ENCODE results near the gene FGD5.

FGD5 gene

GRCh38 chr3:14845826-14846225 lies 27.1 kb downstream of the FGD5 start:
- TF ChIP-seq CTCF (IDR thresholded peaks at IDR 0.05; ENCODE audit: low read depth, low read length): no peak
- DNase-seq (ENCODE audit: low read depth, low spot score): no peak
- no peak overlapping the region for H3K4me3 ChIP-seq (ENCODE audit: low read depth, low read length)
- in situ Hi-C loops (cut with HindIII; ENCODE audit: low sequenced_read_pairs): no loop called here

GRCh38 chr3:14846226-14846880 lies 27.6 kb downstream of the FGD5 start:
- DNase-seq (ENCODE audit: low read depth, low spot score): no peak
- in situ Hi-C loops (cut with HindIII; ENCODE audit: low sequenced_read_pairs): no loop called here
- no peak for TF ChIP-seq CTCF (IDR thresholded peaks at IDR 0.05; ENCODE audit: low read depth, low read length)
- H3K4me3 ChIP-seq (ENCODE audit: low read depth, low read length): no peak overlapping the region

- no peak overlapping the region for H3K4me3 ChIP-seq (ENCODE audit: low read depth, low read length)
- TF ChIP-seq CTCF (IDR thresholded peaks at IDR 0.05; ENCODE audit: low read depth, low read length): no peak
- DNase-seq (ENCODE audit: low read depth, low spot score): no peak
- in situ Hi-C loops (cut with HindIII; ENCODE audit: low sequenced_read_pairs): no loop called here
Observed at GRCh38 chr3:14847613-14848541, 29.1 kb downstream of the FGD5 start.

- DNase-seq (ENCODE audit: low read depth, low spot score): no peak
- no peak overlapping the region for H3K4me3 ChIP-seq (ENCODE audit: low read depth, low read length)
- TF ChIP-seq CTCF (IDR thresholded peaks at IDR 0.05; ENCODE audit: low read depth, low read length): no peak
- in situ Hi-C loops (cut with HindIII; ENCODE audit: low sequenced_read_pairs): no loop called here
Observed at GRCh38 chr3:14848906-14849305, 30.1 kb downstream of the FGD5 start.

- no peak for DNase-seq (ENCODE audit: low read depth, low spot score)
- H3K4me3 ChIP-seq (ENCODE audit: low read depth, low read length): no peak overlapping the region
- in situ Hi-C loops (cut with HindIII; ENCODE audit: low sequenced_read_pairs): no loop called here
- TF ChIP-seq CTCF (IDR thresholded peaks at IDR 0.05; ENCODE audit: low read depth, low read length): no peak
Observed at GRCh38 chr3:14849638-14850230, 31.0 kb downstream of the FGD5 start.

- in situ Hi-C loops (cut with HindIII; ENCODE audit: low sequenced_read_pairs): no loop called here
- TF ChIP-seq CTCF (IDR thresholded peaks at IDR 0.05; ENCODE audit: low read depth, low read length): no peak
- no peak overlapping the region for H3K4me3 ChIP-seq (ENCODE audit: low read depth, low read length)
- DNase-seq (ENCODE audit: low read depth, low spot score): no peak
Observed at GRCh38 chr3:14852058-14852594, 33.4 kb downstream of the FGD5 start.
